GM12874 (cell line): ENCODE data around the gene TMEM53.

Experiments used
- TF ChIP-seq, protein P1 (sequence below): IDR thresholded peaks from 2 replicates; pipeline ENCODE4 v1.5.1; 2011; ENCODE audit warnings: low read depth, mild to moderate bottlenecking, control low read depth, low read length, moderate library complexity; ENCODE audit not compliant: insufficient read depth

The TMEM53 gene

DNA sequence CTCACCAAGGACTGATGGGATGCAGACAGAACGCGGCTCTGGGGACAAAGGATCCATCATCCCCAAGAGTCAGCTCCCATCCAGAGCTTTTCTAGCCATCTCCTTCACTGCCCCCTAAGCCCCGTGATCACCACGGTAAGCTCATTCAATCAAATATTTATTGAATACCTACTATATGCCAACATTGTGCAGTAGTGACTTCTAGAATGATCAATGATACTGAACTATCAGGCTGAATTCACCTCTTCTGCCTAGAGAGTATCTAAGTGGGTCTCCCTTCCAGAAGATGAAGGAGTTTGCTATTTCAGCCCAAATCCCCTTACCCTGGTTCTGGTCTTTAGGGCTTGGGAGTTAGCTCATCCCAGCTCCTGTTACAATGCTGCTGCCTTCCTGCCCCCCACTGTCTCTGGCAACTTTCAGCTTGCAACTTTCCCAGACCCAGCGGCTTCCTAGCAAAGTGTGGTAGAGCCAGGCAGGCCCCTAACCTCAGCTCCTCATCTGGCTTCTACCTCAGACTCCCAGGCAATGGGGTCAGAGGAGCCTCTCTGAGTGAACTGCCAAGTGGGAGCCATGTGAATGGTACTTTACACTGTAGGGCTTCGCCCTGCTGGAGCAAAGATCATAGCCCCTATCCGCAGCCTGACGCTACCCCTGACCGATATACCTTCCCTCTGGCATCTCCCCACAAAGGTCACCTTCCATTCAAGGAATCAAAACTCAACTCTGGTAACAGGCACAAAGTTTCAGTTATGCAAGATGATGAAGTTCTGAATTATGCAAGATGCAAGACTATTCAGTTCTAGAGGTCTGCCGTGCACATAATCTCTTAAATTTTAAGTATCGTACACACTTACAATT, 20.9 kb downstream of the TMEM53 start:
- TF ChIP-seq, protein P1, sequence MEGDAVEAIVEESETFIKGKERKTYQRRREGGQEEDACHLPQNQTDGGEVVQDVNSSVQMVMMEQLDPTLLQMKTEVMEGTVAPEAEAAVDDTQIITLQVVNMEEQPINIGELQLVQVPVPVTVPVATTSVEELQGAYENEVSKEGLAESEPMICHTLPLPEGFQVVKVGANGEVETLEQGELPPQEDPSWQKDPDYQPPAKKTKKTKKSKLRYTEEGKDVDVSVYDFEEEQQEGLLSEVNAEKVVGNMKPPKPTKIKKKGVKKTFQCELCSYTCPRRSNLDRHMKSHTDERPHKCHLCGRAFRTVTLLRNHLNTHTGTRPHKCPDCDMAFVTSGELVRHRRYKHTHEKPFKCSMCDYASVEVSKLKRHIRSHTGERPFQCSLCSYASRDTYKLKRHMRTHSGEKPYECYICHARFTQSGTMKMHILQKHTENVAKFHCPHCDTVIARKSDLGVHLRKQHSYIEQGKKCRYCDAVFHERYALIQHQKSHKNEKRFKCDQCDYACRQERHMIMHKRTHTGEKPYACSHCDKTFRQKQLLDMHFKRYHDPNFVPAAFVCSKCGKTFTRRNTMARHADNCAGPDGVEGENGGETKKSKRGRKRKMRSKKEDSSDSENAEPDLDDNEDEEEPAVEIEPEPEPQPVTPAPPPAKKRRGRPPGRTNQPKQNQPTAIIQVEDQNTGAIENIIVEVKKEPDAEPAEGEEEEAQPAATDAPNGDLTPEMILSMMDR: no peak

DNA sequence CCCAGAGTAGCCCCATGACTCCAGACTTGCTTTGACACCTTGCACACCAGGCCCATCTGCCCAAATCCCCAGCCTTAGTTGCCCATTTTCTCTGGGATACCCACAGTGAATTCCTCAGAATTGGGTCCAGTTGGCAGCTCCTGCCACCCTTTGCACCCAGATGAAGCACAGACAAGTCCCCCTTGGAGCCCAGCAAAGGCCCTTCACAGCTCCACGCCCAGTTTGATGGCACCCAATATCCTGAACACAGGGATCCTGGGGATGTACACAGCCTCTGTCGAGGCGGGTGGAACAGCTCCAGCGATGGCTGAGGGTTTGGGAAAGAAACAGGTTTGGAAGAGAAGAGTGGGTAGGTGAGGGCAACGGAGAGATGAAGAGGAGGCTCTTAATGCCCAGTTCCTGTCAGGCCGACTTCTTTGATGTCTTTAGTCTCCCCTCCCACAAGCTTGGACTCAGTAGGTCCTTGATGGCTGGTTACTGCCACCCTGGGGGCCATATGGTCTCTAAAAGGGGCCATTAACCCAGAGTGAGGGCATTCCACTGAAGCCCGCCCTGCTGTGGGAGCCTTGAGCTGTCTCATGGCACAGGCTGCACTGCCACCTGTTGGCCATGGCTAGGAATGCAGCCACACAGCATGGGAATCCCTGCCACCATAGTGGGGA, 21.7 kb downstream of the TMEM53 start:
- TF ChIP-seq, protein P1: peak; percentile 98

DNA sequence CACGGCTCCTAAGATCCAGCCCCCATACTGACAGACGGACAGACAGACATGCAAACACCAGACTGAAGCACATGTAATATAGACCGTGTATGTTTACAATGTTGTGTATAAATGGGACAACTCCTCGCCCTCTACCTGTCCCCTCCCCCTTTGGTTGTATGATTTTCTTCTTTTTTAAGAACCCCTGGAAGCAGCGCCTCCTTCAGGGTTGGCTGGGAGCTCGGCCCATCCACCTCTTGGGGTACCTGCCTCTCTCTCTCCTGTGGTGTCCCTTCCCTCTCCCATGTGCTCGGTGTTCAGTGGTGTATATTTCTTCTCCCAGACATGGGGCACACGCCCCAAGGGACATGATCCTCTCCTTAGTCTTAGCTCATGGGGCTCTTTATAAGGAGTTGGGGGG, 23.2 kb downstream of the TMEM53 start:
- TF ChIP-seq, protein P1: no peak

DNA sequence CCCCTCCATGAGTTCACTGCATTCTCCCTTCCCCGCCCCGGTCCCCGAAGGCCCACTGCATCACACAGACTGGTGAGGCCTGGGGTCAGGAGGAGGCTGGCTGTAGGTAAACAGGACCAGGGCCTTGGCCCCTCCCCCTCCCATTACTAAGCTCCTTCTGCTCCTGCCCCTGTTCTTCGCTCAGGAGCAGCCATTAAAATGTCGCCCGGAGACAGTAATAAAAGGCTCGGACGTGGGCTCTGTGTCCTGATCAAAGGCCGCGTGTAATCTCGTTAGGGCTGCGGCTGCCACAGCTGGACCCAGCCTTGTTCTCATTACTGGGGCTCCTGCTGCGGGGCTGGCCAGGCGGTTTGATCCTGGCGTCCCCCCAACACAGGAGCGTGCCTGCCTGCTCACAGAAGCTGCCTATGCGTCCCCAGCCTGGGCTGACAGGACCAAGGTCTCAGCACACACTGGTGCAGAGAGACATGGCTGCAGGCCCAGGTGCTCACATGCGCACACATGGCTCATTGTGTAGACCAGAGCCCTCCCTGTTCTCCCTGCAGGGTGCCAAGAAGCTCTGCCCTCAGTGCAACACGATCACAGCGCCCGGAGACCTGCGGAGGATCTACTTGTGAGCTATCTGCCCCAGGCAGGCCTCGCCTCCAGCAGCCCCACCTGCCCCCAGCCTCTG, 24.0 kb downstream of the TMEM53 start:
- TF ChIP-seq, protein P1: no peak

DNA sequence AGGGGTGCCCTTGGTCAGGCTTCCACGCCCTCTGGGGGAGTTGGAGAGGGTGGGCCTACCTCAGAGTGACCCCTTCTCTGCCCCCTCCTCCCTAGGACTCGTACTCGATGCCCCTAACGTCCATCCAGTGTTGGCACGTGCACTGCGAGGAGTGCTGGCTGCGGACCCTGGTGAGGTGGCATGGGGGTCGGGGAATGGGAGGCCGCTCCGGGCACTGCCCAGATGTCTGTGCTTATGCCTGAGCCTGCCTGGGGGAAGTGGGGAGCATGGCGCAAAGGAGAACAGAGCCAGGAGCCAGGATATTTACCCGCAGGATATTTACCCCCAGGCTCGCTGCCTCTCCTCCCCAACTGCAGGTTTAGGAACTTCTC, 24.5 kb downstream of the TMEM53 start:
- TF ChIP-seq, protein P1: no peak

DNA sequence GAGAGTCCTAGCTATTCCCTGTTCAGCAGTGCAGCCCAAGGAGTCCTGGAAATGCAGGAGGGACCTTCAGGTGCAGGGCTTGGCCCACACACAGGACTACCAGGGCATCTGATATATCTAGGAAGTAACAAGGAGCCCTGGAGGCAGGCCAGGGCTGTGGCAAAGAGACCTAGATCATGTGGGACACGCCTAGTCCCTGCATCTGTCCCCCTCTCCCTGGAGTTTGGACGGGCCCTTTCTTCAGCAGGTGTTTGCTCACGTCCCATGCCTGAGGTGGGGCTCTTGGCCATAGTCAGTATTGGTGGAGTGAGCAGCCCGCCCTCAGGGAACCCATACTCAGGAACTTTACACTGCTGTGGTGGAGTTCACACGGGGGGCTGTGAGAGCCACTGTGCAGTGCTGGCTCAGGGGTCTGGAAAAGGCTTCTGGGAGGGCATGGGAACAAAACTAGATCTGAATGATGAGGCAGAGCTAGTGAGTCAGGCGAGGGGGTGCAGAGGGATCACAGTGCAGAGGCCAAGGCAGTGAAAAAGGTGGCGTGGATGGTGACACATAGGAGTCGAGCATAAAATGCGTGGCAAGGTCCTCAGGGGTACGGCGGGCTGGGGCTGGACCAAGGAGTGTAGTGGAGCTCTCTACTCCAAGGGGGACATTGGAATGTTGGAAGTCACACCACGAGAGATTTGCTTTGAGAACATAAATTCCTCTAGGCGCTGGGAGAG, 25.6 kb downstream of the TMEM53 start:
- TF ChIP-seq, protein P1: no peak

DNA sequence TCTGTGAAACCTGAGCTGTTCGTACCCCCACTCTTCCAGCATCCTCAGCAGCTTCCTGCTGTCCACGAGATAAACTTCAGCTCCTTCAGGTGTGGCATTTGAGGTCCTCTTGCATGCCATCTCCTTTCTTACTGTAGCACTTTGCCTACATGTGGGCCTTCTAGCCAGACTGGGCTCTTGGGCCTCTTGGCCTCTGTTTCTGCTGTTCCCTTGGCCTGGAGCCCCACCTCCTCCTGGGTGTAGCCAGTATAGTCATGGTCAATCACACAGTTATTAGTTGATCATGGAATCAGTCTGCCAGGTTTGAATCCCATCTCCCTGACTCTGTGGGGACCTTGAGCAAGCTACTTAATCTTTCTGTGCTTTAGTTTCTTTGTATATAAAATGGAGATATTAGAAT, 26.4 kb downstream of the TMEM53 start:
- TF ChIP-seq, protein P1: no peak
